Body of pancreas (tissue), 4 donors: ENCODE data around the gene TM9SF4. TPM values are rescaled to one million over a fixed set of nuclear protein-coding genes. Genes with fewer than 3 reads are reported as not detected.

Experiments
- ATAC-seq: fragments of 150-250 bp; one replicate; pipeline ENCODE4 v1.9.1; 2016
- DNase-seq, 4 donors: peaks; one replicate each; pipeline ENCODE4 v3.0.0-alpha.2; 2019
- H3K27ac ChIP-seq, 4 donors: fragments of 200-600 bp; sonication (generic); 1 replicate in 3 of 4; 2 replicates in 1 of 4; pipeline versions ENCODE4 v1.5.1 to v1.6.1; 2016 to 2019; ENCODE audit warnings: mild to moderate bottlenecking in 1 of 4, mixed read lengths in 1 of 4, moderate library complexity in 1 of 4
- H3K27me3 ChIP-seq, 2 donors: fragments of 200-600 bp; sonication (generic); one replicate each; pipeline ENCODE4 v1.6.0; 2016; ENCODE audit warnings: mild to moderate bottlenecking in 1 of 2
- H3K36me3 ChIP-seq, 2 donors: fragments of 200-600 bp; sonication (generic); replicated peaks in 1 of 2; 2 replicates each; pipeline ENCODE4 v1.5.1; 2016; ENCODE audit warnings: low read depth in 2 of 2; ENCODE audit not compliant: insufficient read depth in 1 of 2
- H3K4me1 ChIP-seq: fragments of 200-600 bp; sonication (generic); one replicate; pipeline ENCODE4 v1.6.0; 2016
- H3K4me3 ChIP-seq, 2 donors: fragments of 200-600 bp; sonication (generic); 1 replicate in 1 of 2; 2 replicates in 1 of 2; pipeline ENCODE4 v1.5.1; 2016 to 2019
- H3K9me3 ChIP-seq, 3 donors: fragments of 200-600 bp; sonication (generic); 1 replicate in 2 of 3; 2 replicates in 1 of 3; pipeline ENCODE4 v1.5.1; 2016
- POLR2A ChIP-seq, 3 donors: fragments of 450-650 bp; IDR thresholded peaks; one replicate each; pipeline ENCODE4 v1.6.1; 2016; ENCODE audit warnings: antibody characterized with exemption in 3 of 3, mild to moderate bottlenecking in 2 of 3
- WGBS, 2 donors: methylation state at CpG; one replicate each; pipeline ENCODE4 v1.1.5; 2017; 5-methylcytosine and 5-hydroxymethylcytosine counted together
- intact Hi-C: fragments of 100-400 bp; cut with DNase I; formaldehyde crosslinking; loops from one replicate; pipeline ENCODE4 v1.15.1; 2023
- total RNA-seq, 2 donors: library from RNA; depleted of rRNA; stranded (reverse); fragments of >200 nt; gene quantifications; one replicate each; pipeline ENCODE4 v1.1.0, GENCODE V29; 2016
- TF ChIP-seq, protein P1 (sequence below), 7 experiments: fragments of 450-650 bp in 4 of 7; fragments of 200-600 bp in 3 of 7; sonication (generic) in 3 of 7; IDR thresholded peaks; one replicate each; pipeline ENCODE4 v1.5.1; 2016 to 2019; ENCODE audit warnings: antibody characterized with exemption in 7 of 7

TM9SF4 gene
- total RNA-seq, 2 donors from 2014 or later = 16.9 to 27.0 TPM

DNA sequence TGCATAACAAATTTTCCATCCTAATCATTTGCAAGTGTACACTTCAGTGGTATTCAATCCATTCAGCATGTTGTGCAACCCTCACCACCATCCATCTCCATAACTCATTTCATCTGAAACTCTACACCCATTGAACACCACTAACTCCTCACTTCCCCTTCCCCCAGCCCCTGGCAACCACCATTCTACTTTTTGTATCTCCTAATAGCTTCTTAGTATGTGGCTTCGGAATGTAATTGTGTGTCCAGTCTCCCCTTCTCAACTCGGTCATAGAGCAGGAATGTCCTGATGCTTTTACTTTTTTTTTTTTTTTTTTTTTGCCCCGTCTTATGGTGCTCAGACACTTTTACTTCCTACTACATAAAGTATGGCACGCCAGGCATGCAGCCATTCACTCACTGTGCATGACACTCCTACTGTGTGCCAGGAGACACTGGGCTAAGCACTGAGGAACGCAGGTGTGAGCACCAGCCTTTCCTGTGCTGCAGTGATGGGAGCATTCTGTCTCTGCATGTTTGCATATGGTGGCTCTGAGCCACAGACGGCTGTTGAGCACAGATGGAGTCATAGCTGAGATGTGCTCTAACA is 42.2 kb upstream of the TM9SF4 start:
- Histone ChIP-seq H3K27ac (no peak overlapping the region), H3K9me3 (no peaks in the 10 kb centered on the region), H3K4me3 (no peak overlapping the region), H3K36me3 (no peaks in the 10 kb centered on the region), H3K4me1 (no peaks in the 10 kb centered on the region), H3K27me3 (no peaks in the 10 kb centered on the region)
- no peak for TF ChIP-seq POLR2A (IDR thresholded peaks at IDR 0.05)
- TF ChIP-seq, protein P1, sequence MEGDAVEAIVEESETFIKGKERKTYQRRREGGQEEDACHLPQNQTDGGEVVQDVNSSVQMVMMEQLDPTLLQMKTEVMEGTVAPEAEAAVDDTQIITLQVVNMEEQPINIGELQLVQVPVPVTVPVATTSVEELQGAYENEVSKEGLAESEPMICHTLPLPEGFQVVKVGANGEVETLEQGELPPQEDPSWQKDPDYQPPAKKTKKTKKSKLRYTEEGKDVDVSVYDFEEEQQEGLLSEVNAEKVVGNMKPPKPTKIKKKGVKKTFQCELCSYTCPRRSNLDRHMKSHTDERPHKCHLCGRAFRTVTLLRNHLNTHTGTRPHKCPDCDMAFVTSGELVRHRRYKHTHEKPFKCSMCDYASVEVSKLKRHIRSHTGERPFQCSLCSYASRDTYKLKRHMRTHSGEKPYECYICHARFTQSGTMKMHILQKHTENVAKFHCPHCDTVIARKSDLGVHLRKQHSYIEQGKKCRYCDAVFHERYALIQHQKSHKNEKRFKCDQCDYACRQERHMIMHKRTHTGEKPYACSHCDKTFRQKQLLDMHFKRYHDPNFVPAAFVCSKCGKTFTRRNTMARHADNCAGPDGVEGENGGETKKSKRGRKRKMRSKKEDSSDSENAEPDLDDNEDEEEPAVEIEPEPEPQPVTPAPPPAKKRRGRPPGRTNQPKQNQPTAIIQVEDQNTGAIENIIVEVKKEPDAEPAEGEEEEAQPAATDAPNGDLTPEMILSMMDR (IDR thresholded peaks at IDR 0.05) = no peak
- no peak for ATAC-seq
- 60 to 62% methylated on average over 6 of the region's 6 CpGs for WGBS, 2 donors
- DNase-seq = no peak
- intact Hi-C loops = no loop called here

DNA sequence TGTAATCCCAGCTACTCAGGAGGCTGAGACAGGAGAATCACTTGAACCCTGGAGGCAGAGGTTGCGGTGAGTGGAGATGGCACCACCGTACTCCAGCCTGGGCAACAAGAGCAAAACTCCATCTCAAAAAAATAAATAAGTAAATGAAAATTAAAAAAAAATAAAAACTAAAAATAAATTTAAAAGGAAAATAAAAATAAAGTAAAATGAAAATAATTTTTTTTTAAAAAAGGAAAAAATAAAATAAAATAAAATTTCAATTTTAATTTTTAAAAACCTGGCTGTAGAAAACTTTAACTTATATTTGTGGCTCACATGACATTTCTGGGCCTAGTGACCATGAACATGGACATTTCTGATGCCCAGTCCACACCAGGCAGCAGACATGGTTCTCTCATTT is 41.3 kb upstream of the TM9SF4 start:
- ATAC-seq = no peak
- Histone ChIP-seq H3K27me3 (no peaks in the 10 kb centered on the region), H3K9me3 (no peaks in the 10 kb centered on the region), H3K36me3 (no peaks in the 10 kb centered on the region), H3K27ac (no peak overlapping the region), H3K4me3 (no peak overlapping the region), H3K4me1 (no peaks in the 10 kb centered on the region)
- WGBS, 2 donors = 93 to 98% methylated on average over 2 of the region's 2 CpGs
- TF ChIP-seq, protein P1 (IDR thresholded peaks at IDR 0.05) = no peak
- TF ChIP-seq POLR2A (IDR thresholded peaks at IDR 0.05) = no peak
- no peak for DNase-seq
- intact Hi-C loops = no loop called here

DNA sequence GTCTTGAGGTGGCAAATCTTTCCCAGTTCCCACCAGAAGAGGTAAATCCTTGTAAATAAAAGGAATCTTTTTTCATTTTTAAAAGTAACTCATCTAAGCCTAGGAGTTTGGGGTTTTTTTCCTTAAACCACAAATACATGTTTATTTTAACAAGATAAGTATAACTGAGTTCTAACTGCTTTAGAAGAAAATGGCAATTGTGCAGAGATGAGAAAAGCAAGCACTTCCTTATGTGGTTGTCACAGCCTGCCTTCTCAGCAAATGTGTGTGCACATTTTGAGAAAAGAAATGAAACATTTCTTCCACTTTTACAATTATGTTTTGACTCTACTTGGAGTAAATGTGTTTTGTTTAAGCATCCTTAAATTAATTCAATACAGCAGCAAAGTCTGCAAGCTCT is 39.8 kb upstream of the TM9SF4 start:
- H3K27ac ChIP-seq = no peak overlapping the region
- H3K27me3 ChIP-seq = no peaks in the 10 kb centered on the region
- H3K4me3 ChIP-seq = no peak overlapping the region
- no peaks in the 10 kb centered on the region for H3K4me1 ChIP-seq
- intact Hi-C loops = no loop called here
- H3K36me3 ChIP-seq = no peaks in the 10 kb centered on the region
- ATAC-seq (no peak), DNase-seq (no peak)
- no peak for TF ChIP-seq POLR2A (IDR thresholded peaks at IDR 0.05)
- TF ChIP-seq, protein P1 (IDR thresholded peaks at IDR 0.05) = no peak
- no peaks in the 10 kb centered on the region for H3K9me3 ChIP-seq

DNA sequence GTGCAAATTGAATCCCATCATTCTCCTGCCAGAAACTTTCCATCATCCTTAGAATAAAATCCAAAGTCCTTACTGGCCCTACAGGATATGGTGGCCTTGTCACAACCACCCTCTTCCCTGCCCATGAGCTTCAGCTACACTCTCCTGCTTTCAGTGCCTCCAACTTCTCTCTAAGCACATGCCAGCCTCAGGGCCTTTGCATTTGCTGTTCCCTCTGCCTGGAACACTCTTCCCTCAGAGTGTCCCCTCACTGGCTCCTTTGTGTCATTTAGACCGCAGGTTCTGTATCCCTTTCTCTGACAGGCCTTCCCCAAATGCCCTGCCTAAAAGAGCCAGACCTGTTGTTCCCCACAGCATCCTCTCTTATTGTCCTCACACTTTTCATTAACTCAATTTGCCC is 39.2 kb upstream of the TM9SF4 start:
- Histone ChIP-seq H3K36me3 (no peaks in the 10 kb centered on the region), H3K4me3 (no peak overlapping the region), H3K4me1 (no peaks in the 10 kb centered on the region), H3K27me3 (no peaks in the 10 kb centered on the region), H3K9me3 (no peaks in the 10 kb centered on the region), H3K27ac (no peak overlapping the region)
- TF ChIP-seq POLR2A (IDR thresholded peaks at IDR 0.05) = no peak
- TF ChIP-seq, protein P1 (IDR thresholded peaks at IDR 0.05) = no peak
- intact Hi-C loops = no loop called here
- no peak for DNase-seq
- WGBS, 2 donors = 56 to 81% methylated on average over 1 of the region's 1 CpG
- ATAC-seq = no peak

DNA sequence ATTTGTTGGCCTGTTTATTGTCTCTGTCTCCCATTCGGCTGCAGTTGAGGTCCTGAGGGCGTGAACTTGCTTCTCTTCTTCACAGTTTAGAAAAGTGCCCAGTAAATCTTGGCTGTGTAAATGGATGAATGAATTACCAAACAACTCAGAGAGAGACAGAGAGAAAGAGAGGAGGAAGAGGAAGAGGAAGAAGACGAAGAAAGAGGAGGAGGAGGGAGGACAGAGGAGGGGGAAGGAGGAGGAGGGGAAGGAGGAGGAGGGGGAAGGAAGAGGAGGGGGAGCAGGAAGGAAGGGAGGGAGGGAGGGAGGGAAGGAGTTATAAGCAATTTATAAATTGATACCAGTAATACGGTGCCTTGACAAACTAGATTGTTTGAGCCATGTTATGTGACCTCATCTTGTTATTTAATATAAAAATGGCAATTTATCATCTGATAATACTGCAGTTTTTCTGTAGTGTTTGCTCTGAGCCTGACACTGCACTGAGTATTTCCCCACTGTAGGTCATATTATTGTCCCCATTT is 38.8 kb upstream of the TM9SF4 start:
- intact Hi-C loops = no loop called here
- DNase-seq = no peak
- H3K27me3 ChIP-seq = no peaks in the 10 kb centered on the region
- no peaks in the 10 kb centered on the region for H3K9me3 ChIP-seq
- no peaks in the 10 kb centered on the region for H3K4me1 ChIP-seq
- H3K4me3 ChIP-seq = no peak overlapping the region
- H3K27ac ChIP-seq = no peak overlapping the region
- H3K36me3 ChIP-seq = no peaks in the 10 kb centered on the region
- ATAC-seq = no peak
- TF ChIP-seq, protein P1 (IDR thresholded peaks at IDR 0.05) = no peak
- no peak for TF ChIP-seq POLR2A (IDR thresholded peaks at IDR 0.05)
- 24 to 38% methylated on average over 4 of the region's 4 CpGs for whole genome bisulfite sequencing, 2 donors
